NCI-H2171 (cell line): ENCODE data around the gene TCEAL1.
"Not testable (repeated sequence)": the region's sequence is repeated elsewhere in the genome, so short reads cannot be mapped to it uniquely, and the experiment has no call there.

Experiments
- DNase-seq: peaks from one replicate; lab custom pipeline; 2025; lab: John Stamatoyannopoulos, UW

TCEAL1 gene

GRCh38 chrX:103628386-103629317, at the start of gene TCEAL1:
TSS of gene TCEAL1 (plus strand) at chrX:103628975. CDS start at chrX:103629917, 942 bp downstream.
- peak; percentile 24 for DNase-seq

DNA sequence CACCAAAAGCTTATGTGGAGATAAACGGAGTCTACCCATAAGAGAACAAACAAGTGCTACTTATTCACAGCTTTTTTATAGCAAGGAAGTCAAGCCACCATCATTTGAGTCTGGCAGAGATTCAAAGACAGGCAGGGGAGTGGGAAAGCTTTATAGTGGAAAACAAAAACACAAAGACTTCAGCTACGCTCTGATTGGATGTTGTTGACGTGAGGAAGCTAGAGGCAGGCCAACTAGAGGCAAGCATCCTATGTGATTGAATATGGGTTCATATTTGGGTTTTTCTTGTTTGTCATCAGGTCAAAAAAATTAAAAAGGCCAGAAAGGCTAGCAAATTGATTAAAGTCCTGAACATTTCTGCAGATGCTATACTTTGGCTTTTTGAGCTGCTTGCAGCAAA, 44.2 kb upstream of the TCEAL1 start:
- DNase-seq, result no peak

DNA sequence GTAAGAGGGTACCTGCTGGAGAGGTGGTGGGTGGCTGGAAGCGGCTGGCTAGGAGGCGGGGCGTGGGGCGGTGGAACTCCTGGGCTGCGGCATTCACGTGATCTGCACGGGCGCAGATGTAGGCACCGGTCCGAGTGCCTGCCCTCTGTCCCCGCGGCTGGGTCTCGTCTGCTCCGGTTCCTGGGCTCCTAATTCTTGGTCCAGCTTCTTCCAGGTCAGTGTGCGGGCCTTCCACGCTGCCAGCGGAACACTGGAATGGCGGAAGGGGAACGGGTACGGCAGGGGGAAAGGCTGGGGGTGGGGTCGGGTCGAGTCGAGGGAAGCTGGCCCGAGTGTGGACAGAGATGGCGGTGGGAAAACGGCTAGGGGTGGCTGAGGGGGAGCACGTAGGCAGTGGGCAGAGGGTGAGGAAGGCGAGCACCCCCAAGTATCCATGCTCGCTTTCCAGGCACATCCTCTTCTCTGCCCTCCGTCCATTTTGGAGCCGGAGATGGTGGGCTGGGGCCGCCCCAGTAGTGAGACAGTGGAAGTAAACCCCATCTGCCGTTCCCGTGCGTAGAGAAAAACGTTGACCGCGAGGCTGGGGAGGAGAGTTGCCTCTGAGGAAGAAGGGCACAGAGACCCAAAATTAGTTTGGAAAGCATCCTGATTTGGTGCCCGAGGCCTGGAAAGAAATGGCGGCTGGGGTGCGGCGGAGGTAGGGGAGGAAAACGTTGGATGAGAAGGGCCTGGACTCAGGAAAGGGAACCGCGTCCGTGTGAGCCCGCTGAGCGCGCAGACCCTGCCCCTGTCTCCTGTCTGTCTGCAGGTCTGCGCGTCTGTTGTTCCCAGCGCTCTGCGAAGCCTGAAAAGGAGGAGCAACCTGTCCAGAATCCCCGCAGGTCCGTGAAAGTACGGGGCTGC, 43.1 kb upstream of the TCEAL1 start, which contains the start of gene TCEAL4:
Gene TCEAL4, plus strand, starts transcription at position 105 of the 903 bp plus-strand sequence. CDS start 1,161 bp downstream, outside the sequence.
- DNase-seq, result peak; percentile 42

GRCh38 chrX:103586314-103586646, 42.5 kb upstream of the TCEAL1 start:
- DNase-seq, result no peak

DNA sequence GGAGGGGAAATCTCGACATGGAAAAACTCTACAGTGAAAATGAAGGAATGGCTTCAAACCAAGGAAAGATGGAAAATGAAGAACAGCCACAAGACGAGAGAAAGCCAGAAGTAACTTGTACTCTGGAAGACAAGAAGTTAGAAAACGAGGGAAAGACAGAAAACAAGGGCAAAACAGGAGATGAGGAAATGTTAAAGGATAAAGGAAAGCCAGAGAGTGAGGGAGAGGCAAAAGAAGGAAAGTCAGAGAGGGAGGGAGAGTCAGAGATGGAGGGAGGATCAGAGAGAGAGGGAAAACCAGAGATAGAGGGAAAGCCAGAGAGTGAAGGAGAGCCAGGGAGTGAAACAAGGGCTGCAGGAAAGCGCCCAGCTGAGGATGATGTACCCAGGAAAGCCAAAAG, 42.1 kb upstream of the TCEAL1 start:
- DNase-seq, result no peak

- DNase-seq, result not testable (repeated sequence)
These were observed 36.5 kb upstream of the TCEAL1 start for GRCh38 chrX:103592295-103592694.

- DNase-seq, result not testable (repeated sequence)
These were observed 33.6 kb upstream of the TCEAL1 start for GRCh38 chrX:103595202-103595601.

DNA sequence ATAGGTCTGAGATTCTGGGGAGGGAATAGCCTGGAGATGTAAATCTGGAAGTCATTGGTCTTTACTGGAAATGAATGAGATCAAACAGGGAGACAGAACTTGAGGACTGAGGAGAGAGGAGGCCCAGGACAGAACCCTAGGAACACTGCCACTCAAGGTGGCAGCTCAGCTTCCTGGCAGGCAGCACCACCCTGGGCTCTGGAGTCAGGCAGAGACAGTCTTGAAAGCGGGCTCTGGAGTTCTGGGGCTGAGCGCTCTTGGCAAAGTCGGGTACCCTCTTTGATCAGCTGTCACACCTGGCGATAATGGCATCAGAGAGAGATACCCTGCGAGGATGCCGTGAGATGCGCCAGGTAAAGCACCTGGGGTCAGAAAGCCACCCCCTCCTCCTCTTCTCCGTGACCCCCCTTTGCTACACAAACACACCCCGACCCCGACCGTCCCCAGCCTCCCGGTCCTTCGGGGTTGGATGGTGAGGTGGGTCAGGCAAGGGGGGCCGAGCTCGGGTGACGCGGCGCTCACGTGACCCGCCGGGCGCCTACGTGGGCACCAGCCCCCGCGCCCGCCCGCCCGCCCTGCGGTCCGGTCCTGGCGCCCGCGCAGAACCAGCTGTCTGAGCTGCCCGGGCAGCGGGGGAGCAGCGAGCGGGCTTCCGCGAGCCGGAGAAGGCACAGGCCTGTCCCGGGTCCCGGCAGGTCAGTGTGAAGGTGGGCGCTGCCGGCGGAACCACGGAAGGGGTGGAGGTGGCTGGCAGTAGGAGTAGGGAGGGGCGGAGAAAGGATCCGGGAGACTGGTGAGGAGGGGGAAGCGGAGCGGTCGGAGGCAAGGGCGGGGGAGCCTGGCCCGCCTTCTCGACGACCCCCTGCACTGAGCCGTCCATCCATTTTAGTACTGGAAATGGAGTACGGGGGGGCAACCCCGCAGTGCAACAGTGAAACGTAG, 21.1 kb upstream of the TCEAL1 start, which contains the start of gene TCEAL3:
Gene TCEAL3, plus strand, starts transcription at position 600 of the 942 bp plus-strand sequence. CDS start 1,102 bp downstream, outside the sequence.
- DNase-seq, result peak; percentile 46

DNA sequence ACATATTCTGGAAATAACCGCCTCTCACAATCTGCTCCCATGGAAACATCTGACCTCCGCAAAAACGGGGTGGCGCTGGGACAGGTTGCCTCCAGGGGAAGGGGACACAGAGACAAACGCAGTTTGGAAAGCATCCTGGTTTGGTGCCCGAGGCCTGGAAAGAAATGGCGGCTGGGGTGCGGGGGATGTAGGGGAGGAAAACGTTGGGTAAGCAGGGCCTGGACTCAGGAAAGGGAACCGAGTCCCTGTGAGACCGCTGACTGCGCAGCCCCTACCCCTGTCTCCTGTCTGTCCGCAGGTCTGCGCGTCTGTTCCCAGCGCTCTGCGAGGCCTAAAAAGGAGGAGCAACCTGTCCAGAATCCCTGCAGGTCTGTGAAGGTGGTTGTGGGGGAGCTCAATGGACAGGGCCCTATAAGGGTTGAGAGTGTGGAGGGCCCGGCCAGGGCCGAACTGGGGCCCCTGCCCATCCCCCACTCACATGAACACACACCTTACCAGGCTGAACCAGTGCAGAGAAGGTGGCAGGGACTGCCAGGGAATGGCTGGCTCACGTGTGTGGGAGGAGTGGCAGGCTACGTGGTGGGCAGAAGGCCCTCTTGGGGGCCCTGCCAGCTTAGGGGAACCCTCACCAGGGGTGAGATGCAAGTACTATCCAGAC, 20.3 kb upstream of the TCEAL1 start:
- no peak for DNase-seq

DNA sequence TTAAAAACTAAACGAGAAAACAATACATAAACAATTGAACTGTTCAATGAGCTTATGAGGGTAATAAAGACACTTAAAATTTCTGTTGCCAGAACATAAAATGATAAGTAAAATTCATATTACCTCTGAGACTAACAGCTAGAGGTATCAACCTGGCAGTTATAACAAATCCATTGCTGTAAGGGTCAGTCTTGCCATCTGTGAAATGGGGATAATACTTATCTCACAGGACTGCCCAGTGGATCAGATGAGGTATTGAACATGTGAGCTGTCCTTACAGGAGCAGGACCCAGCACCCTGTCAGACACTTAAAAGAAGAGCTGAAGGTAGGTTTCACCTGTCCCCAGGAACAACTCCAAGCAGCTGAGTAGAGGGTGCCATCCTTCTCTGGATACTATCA, 18.5 kb upstream of the TCEAL1 start:
- DNase-seq, result no peak

DNA sequence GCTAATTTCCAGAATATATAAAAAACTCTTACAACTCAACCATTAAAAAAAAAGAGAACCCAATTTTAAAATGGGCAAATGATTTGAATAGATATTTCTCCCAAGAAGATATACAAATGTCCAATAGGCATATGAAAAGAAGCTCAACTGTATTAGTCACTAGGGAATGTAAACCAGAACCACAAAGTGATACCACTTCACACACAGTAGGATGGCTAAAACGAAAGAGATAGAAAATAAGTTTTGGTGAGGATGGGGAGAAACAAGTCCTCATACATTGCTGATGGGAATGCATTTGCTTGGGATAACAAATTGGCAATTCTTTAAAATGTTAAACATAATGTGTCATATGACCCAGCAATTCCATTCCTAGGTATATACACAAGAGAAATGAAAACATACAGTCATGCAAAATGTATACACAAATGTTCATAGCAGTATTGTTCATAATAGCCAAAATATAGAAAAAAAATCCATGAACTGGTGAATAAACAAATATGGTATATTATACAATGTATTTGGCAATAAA, 15.3 kb upstream of the TCEAL1 start:
- no peak for DNase-seq

DNA sequence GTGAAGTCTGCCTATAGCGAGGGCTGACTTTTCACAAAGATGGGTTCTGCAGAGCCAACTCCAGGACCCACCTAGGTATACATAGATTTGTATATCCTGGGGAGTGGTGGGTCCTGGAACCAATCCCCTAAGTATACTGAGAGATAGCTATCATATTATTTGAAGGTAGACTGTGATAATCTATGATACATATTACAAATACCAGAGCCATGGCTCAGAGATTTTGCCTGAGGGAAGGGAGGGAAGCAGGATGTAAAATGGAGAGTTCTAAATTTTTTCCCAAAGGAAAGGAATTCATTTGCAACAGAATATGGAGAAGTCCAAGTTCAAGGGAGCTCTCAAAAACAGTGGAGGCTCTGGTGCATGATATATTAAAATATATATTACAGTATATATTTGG, 13.8 kb upstream of the TCEAL1 start:
- no peak for DNase-seq

DNA sequence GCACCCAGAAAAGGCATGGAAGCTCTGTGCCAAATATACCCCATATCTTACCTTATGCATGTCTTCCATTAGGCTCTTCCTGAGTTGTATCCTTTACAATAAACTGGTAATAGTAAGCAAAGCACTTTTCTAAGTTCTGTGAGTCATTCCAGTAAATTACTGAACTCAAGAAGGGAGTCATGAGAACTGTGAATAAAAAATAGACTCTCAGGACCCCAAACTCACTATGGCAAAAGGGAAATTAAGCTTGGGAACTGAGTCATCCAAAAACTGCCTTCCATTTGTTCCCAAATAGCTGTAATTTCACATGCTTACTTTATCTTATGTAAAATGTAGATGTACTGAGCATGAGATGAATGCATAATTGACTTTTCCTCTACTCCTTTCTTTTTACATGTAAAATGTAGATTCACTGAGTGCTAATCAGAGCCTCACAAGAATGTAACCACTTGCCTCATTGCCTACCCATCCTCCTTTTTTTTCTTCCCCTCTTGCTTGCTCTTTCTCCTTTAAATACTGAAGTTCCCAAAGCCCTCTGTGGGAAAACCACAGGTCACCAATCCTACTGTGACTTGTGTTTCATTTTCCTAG, 12.9 kb upstream of the TCEAL1 start:
- no peak for DNase-seq

GRCh38 chrX:103616676-103617186, 12.0 kb upstream of the TCEAL1 start:
- DNase-seq, result no peak

DNA sequence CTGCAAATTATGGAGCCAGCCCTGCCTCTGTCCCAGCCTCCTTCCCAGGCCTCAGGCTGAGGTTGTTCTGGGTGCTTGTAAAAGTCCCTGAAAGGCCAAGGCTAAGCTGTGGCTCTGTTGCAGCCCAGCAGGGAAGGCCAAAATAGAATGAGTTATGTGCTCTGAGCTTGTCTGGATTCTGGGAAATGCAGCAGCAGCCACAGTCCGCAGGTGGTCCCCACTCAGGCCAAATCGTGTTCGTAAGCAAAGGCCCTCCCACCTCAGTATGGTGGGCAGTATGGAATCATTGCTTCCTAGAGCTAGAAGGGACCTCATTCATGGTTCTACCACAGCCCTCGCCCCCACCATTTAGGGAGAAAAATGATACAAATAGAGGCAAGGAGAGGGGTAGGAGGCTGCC, 4.7 kb upstream of the TCEAL1 start:
- DNase-seq, result no peak

DNA sequence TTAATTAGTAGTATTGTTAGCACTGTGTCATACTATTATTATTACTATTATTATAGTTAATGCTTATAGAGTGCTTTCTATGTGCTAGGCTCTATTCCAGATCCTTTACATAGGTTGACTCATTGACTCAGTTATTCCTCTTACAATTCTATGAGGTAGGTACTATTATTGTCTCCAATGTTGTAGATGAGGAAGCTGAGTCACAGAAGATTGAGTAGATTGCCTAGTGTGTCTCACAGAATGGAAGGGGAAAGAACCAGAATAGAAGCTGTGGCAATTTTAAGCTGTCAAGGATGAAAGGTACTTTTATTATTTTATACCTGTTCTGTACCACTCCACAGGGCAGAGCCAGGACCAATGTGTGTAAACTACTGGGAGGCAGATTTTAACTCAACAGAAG, 1.9 kb upstream of the TCEAL1 start:
- no peak for DNase-seq

DNA sequence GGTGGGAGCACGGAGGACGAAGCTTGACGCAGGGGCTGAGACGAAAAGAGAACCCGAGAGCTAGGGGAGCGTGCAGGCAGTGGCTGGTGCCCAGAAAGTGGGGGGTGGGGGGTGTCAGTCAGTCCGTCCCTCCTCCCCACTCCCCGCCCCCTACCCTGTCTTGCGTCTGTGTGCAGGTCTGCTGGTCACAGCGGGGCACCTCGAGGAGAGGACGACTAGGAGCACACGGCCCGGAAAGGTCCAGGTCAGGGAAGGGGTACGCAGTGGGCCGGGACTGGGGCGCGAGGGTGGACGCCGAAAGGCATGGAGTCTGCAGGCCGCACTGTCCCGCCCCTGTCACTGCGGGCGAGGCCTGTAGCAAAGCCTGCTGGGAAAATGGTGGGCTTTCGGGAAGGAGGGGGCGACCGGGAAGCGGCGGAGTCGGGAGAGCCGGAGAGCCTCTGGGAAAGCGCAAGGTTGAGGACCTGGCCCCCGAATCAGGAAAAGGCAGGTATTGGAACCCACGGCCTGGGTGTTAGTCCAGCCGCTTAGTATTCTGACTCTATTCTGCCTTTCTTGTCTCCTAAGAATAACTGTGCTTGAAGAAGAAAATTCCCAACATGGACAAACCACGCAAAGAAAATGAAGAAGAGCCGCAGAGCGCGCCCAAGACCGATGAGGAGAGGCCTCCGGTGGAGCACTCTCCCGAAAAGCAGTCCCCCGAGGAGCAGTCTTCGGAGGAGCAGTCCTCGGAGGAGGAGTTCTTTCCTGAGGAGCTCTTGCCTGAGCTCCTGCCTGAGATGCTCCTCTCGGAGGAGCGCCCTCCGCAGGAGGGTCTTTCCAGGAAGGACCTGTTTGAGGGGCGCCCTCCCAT, 769 bp downstream of the TCEAL1 start:
- DNase-seq, result peak; percentile 61

DNA sequence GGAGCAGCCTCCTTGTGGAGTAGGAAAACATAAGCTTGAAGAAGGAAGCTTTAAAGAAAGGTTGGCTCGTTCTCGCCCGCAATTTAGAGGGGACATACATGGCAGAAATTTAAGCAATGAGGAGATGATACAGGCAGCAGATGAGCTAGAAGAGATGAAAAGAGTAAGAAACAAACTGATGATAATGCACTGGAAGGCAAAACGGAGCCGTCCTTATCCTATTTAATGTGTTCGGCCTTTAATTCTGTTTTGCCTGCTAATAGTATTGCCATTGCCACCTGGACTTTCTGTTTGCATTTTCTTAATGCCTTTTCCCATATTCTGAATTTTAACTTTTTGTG, 1.4 kb downstream of the TCEAL1 start:
- no peak for DNase-seq

DNA sequence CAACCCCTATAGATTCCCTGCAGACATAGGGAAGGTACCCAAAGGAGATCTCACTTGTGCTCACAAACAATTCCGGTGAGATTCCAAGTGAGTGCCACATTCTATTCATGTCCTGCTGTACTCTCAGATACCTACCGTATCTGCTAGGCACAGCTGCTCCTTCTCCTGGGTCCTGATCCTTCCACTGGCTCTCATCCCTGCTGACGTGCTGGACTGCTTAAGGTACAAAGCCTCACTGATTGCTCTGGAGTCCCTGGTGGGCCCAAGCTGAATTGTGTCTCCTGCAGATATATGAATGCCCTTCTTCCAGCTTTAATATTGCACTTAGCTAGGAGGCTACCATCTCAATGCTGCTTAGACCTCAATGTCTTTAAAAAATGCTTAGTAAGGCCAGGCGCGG, 2.4 kb downstream of the TCEAL1 start:
- no peak for DNase-seq
